Progenitor cell of endocrine pancreas (in vitro differentiated cells): ENCODE data around the gene POLA1. TPM values are rescaled to one million over a fixed set of nuclear protein-coding genes. Genes with fewer than 3 reads are reported as not detected.
A peak's percentile ranks its signal among the peaks of the same experiment; 100 is the strongest.

ENCODE experiments used
- DNase-seq: peaks from one replicate; pipeline ENCODE4 v3.0.0; 2021; ENCODE audit warnings: low spot score; ENCODE audit not compliant: unreplicated experiment
- H3K27ac Mint-ChIP-seq: 2 replicates; pipeline ENCODE4 v1.8.0; 2021; ENCODE audit warnings: mild to moderate bottlenecking, moderate library complexity, mixed read lengths
- H3K27me3 Mint-ChIP-seq: 2 replicates; pipeline ENCODE4 v1.8.0; 2021; ENCODE audit warnings: mixed read lengths
- H3K36me3 Mint-ChIP-seq: 2 replicates; pipeline ENCODE4 v1.8.0; 2022; ENCODE audit warnings: mixed read lengths; ENCODE audit not compliant: insufficient read depth
- H3K4me1 Mint-ChIP-seq: 2 replicates; pipeline ENCODE4 v1.8.0; 2021; ENCODE audit warnings: low read depth, mixed read lengths
- H3K4me3 Mint-ChIP-seq: 2 replicates; pipeline ENCODE4 v1.8.0; 2021; ENCODE audit warnings: low read depth, mild to moderate bottlenecking, moderate library complexity, mixed read lengths
- H3K9me3 Mint-ChIP-seq: 2 replicates; pipeline ENCODE4 v1.8.0; 2021; ENCODE audit warnings: low read depth, mixed read lengths
- total RNA-seq: library from RNA; stranded (reverse); gene quantifications from 2 replicates; pipeline ENCODE4 v1.2.1, GENCODE V29; 2021
- TF ChIP-seq, protein P1 (sequence below): fragments of 200-600 bp; sonication (generic); IDR thresholded peaks from one replicate; pipeline ENCODE4 v1.5.0; 2021; ENCODE audit warnings: antibody characterized with exemption, mild to moderate bottlenecking; ENCODE audit not compliant: unreplicated experiment

POLA1 gene
- total RNA-seq, 1 donor from 2014 or later = 44.8 TPM

DNA sequence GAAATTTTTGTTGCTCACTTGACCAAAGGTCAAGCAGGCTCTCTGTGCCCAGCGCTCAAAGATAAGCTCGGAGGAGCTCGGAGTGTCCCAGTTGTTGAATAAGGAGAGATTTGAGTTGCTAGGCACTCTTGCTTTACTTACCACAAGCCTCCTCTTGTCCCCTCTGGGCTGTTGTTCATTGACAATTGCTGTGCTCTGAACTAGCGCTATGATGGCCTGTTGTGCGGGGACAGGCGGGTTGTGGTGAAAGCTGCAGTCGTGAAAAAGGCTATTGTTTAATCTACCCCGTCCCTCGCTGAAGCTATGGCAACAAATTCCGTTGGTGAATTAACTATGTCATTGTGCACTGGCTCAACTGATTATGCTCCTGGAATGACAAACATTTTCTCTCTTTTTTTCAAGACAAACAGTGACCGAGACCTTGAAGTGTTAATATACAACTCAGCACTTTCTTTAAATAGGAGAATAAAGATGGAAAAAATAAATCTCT, 21.0 kb upstream of the POLA1 start:
- H3K4me3 Mint-ChIP-seq = peak overlapping the region; percentile 78
- DNase-seq = peak; percentile 10
- H3K27me3 Mint-ChIP-seq = no peaks in the 10 kb centered on the region
- no peaks in the 10 kb centered on the region for H3K36me3 Mint-ChIP-seq
- H3K27ac Mint-ChIP-seq = peak overlapping the region; percentile 96
- TF ChIP-seq, protein P1, sequence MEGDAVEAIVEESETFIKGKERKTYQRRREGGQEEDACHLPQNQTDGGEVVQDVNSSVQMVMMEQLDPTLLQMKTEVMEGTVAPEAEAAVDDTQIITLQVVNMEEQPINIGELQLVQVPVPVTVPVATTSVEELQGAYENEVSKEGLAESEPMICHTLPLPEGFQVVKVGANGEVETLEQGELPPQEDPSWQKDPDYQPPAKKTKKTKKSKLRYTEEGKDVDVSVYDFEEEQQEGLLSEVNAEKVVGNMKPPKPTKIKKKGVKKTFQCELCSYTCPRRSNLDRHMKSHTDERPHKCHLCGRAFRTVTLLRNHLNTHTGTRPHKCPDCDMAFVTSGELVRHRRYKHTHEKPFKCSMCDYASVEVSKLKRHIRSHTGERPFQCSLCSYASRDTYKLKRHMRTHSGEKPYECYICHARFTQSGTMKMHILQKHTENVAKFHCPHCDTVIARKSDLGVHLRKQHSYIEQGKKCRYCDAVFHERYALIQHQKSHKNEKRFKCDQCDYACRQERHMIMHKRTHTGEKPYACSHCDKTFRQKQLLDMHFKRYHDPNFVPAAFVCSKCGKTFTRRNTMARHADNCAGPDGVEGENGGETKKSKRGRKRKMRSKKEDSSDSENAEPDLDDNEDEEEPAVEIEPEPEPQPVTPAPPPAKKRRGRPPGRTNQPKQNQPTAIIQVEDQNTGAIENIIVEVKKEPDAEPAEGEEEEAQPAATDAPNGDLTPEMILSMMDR = no peak
- H3K4me1 Mint-ChIP-seq = peaks cover 40% of the 10 kb centered on the region
- H3K9me3 Mint-ChIP-seq = no peaks in the 10 kb centered on the region

DNA sequence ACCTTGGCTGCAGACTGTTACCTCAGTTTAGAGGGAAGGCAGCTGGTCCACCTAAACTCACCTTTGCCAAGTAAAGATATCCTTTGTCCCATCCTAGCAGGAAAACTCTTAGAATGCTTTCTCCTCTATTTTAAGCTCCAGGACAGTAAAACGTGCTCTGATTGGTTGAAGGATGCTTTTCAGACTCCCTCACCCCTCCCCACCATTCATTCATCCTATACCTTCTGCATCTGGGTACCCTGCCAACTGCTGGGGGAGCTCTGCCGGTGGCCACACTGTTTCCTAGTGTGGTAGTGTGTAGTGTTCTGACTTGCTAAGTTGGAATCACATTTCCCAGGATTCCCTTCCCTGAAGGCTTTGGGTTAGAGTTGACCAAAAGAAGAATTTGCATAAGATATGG, 20.3 kb upstream of the POLA1 start:
- peaks cover 36% of the 10 kb centered on the region for H3K4me1 Mint-ChIP-seq
- no peak for DNase-seq
- peak overlapping the region; percentile 18 for H3K4me3 Mint-ChIP-seq
- TF ChIP-seq, protein P1 = no peak
- H3K27ac Mint-ChIP-seq = peak overlapping the region; percentile 96
- no peaks in the 10 kb centered on the region for H3K36me3 Mint-ChIP-seq
- H3K27me3 Mint-ChIP-seq = no peaks in the 10 kb centered on the region
- no peaks in the 10 kb centered on the region for H3K9me3 Mint-ChIP-seq

DNA sequence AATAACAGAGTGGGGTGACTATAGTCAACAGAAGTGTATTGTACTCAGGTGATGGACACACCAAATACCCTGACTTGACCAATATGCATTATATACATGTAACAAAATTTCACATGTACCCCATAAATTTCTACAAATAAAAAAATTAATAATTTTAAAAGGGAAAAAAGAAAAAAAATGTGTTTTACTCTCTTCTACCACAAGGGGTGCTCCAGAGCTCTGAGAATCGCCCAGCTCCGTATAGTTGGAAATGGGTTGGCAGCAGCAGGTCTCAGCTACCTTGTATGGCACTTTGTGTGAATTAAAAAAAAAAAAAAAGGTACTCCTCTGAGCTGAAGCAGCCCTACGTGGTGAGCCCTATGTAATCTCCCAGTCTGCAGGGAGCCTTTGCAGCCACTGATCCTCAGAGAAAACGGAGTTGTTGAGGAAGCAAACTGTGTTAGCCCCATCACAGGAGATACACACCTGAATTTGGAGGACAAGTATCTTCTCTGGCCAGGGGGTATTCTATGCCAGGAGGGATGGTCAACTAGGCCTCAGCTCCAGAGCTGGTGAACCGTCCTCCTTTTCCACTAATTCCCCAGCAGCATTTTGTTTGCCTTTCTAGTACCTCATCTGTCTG, 17.2 kb upstream of the POLA1 start:
- Mint-ChIP-seq H3K27ac (no peak overlapping the region), H3K27me3 (no peaks in the 10 kb centered on the region), H3K4me3 (no peak overlapping the region), H3K36me3 (no peaks in the 10 kb centered on the region), H3K4me1 (peaks cover 37% of the 10 kb centered on the region), H3K9me3 (peaks cover 5% of the 10 kb centered on the region)
- no peak for DNase-seq
- TF ChIP-seq, protein P1 = peak; percentile 73

DNA sequence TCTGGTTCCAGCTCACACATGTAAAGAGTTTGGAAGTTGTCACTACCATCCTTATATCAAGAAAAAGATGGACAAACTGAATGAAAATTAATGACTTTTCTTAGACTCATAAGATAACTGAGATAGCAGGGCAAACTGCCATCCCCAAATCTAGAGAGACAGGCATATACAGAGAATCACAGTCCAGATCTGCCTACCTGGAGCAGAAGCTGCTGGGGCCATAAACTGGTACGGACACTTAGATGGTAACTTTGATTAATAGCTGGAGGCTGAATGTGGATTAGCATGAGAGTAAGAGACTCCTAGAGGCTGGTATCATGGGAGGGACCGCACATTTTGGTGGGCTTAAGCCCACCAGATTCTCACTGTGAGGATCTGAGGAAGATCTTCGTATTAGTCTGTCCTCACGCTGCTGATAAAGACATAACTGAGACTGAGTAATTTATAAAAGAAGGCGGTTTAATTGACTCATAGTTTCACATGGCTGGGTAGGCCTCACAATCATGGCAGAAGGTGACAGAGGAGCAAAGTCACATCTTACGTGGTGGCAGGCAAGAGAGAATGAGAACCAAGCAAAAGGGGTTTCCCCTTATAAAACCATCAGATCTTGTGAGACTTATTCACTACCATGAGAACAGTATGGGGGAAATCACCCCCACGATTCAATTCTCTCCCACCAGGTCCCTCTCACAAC, 10.8 kb upstream of the POLA1 start:
- TF ChIP-seq, protein P1 = no peak
- H3K36me3 Mint-ChIP-seq = no peaks in the 10 kb centered on the region
- no peak for DNase-seq

DNA sequence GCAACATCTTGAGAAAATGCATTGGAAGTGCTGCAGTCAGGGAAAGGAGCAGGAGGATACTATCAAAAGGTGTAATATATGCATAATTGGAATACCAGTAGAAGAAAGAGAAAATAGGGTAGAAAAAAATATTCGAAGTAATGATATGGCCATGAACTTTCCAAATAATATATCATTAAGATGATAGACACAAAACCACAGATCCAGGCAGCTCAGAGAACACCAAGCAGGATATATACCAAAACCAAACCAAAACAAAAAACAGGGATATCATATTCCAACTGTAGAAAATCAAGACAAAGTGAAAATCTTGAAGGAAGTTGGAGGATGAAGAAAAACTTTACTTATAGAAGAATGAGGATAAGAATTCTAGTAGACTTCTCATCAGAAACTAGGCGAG, 9.7 kb upstream of the POLA1 start:
- TF ChIP-seq, protein P1 = no peak
- H3K9me3 Mint-ChIP-seq = peaks cover 15% of the 10 kb centered on the region
- H3K4me3 Mint-ChIP-seq = no peak overlapping the region
- H3K4me1 Mint-ChIP-seq = peaks cover 6% of the 10 kb centered on the region
- DNase-seq = no peak
- no peaks in the 10 kb centered on the region for H3K36me3 Mint-ChIP-seq
- peaks cover 5% of the 10 kb centered on the region for H3K27me3 Mint-ChIP-seq
- no peak overlapping the region for H3K27ac Mint-ChIP-seq

More for the DNA sequence above, 10.8 kb upstream of the POLA1 start:
- Mint-ChIP-seq H3K4me3 (no peak overlapping the region), H3K27me3 (peaks cover 5% of the 10 kb centered on the region), H3K9me3 (peaks cover 15% of the 10 kb centered on the region), H3K27ac (no peak overlapping the region), H3K4me1 (peaks cover 6% of the 10 kb centered on the region)
